ENCODE measurements around the gene TBCA.
"Not testable (repeated sequence)": the region's sequence is repeated elsewhere in the genome, so short reads cannot be mapped to it uniquely, and the experiment has no call there.

The TBCA gene

DNA sequence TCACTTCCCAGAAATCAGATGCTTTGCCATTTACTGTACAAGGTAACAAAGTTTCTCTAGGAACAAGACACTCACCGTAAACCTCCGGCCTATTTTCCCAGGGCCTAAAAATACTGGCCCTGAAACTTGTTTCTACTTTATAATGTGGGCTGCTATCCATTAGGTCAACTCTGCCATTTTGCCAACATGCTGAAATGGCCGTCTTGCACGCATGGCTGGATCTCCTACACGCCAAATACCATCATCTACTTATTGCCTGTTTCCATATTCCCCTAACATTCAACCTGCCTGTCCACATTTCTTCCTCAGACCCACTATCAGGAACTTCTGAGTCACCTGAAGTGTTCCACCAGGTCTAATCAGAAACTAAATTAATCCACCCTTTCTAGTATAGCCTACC is 4.7 kb downstream of the TBCA start:
- DNase-seq = no peak

DNA sequence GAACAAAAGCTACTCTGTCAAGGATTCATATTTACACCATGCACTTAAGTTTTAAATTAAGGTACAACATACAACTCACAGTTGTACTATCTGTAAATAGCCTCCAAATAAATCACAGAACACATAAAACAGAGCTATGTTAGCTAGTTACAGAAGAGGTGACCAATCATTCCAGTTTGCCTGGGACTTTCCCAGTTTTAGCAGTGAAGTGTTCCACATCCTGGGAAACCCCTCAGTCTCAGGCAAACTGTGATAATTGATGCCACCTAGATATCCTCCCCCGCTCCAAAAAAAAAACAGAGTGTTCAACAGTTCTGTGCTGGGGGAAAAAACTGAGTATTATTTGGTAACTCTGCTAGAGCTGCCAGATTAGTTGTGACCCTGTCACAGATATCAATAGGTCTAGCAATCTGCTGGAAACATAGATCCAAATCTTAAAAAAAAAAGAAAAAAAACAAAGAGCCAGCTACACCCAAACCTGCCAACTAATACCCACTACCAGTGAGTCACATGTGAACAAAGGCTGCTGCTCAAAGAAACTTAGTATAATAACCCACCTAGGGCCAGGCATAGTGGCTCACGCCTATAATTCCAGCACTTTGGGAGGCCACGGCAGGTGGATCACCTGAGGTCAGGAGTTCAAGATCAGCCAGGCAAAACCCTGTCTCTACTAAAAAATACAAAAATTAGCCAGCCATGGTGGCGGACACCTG is 5.7 kb downstream of the TBCA start:
- no peak for DNase-seq

DNA sequence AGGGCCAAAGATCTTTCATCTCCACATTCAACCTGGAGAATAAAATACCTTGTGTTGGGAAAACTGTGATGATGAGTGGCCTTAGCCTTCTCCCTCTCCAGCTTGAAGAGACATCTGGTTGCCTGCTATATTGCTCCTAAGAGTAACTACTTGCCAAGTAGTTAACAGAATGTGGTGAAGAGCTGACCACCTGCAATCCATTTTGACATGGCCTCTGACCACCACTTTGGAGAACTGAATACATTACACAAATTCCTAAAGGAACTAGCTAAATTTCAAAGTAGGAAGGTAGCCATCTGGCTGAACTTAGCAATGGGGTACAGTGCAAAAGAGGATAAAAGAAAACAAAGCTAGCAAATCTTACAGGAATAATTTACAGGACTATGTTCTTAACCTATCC is 7.2 kb downstream of the TBCA start:
- no peak for DNase-seq

DNA sequence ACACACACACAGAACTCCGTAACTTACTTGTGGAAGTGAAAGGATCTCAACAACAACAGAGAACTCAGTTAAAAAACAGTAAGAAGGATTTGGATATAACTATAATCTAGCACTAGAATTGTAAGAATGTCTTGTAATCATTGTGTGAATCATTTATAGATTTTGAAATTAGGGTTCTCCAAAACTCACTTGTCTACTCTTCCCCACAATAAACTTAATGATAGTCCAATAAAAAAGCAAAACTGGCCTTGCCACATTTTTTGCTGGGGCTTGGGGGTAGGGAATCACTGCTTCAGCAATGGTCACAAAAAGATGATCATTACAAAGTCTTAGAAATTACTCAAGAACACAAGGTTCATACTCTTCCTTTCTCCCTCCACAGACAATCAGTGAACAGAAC is 8.8 kb downstream of the TBCA start:
- DNase-seq = no peak

DNA sequence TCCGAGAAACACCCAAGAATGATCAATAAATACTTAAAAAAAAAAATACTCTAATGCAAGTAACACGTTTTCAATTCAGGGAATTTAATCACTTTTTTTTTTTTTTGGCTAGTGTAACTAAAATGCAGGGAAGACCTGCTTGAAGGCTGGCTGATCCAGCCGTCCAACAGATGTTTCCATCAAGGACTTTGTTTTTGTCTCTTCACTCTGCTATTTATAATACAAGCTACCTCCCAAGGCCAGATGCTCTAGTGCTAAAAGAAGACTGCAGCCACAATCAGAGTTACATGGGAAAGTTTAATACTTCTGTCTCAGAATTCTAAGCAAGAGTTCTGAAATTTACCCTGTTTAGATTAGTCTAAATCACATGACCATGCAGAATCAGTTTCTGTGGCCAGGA is 14.5 kb downstream of the TBCA start:
- DNase-seq = no peak

DNA sequence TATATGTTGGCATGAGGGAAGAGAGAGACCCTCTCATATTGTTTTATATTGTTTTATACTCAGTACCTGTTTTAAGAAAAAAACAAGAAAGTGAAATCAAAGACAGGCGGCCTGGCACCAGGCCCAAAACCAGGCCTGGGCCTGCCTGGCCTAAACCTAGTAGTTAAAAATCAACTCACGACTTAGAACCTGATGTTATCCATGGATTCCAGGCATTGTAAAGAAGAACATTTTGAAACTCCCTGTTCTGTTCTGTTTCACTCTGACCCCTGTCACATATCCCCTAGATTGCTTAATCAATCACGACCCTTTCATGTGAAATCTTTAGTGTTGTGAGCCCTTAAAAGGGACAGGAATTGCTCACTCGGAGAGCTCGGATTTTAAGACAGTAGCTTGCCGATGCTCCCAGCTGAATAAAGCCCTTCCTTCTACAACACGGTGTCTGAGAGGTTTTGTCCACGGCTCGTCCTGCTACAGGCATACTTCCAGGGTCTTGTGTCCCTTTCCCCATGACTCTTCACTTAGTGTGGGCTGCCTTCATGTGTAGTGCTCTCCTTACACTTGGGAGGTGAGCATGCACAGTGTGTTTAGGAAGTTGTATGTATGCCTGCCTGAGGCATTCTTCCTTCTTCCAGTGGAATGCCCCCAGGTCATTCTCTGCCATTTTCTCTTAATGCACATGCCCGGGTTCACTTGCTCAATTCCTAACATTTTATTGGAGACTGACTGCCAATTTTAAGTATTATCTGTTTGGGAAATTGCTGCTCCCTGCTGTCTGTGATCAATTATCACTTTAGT is 17.8 kb downstream of the TBCA start:
- no peak for DNase-seq

DNA sequence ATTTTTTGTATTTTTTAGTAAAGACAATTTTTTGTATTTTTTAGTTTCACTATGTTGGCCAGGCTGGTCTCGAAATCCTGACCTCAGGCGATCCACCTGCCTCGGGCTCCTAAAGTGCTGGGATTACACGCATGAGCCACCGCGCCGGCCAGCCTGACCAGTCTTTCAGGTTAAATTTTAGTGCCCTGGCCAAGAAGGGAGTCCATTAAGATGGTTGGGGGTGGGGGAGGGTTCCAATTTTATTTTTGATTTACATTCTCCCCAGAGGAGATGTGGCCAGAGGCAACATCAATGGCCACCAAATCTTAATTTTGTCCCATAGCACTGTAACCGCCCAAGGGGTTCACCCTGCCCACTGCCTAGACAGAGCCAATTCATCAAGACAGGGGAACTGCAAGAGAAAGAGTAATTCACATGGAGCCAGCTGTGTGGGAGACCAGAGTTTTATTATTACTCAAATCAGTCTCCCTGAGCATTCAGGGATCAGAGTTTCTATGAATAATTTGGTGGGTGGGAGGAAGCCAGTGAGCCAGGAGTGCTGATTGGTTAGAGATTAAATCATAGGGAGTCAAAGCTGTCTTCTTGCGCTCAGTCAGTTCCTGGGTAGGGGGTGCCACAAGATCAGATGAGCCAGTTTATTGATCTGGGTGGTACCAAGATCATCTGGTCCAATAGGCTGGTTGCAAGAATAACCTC is 24.7 kb downstream of the TBCA start:
- DNase-seq = no peak

DNA sequence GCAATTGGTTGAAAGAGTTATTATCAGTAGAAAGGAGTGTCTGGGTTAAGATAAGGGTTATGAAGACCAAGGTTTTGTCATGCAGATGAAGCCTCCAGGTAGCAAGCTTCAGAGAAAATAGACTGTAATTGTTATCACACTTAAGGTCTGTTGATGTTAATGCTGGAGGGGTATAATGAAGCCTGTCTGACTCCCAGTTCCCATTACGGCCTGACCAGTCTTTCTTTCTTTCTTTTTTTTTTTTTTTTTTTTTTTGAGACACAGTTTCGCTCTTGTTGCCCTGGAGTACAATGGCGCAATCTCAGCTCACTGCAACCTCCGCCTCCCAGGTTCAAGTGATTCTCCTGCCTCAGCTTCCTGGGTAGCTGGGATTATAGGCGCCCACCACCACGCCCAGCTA is 25.2 kb downstream of the TBCA start:
- DNase-seq = not testable (repeated sequence)

DNA sequence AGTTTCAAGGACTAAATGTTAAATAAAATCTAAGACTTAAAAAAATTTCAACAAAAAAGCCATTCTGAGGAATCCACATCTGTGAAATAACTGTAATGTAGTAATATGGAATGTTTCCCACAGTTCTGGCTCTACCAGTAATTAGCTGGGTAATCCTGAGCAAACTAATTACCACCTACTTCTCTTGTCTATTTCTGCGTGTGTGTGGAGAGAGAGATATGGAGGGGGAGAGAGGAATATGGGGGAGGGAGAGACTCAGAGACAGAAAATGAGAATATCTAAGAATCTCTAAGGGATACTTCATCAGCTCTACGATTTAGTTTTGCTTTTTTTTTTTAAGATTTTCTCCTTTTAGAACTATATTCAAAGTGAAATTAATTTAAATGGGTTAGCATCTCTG is 28.0 kb downstream of the TBCA start:
- no peak for DNase-seq

DNA sequence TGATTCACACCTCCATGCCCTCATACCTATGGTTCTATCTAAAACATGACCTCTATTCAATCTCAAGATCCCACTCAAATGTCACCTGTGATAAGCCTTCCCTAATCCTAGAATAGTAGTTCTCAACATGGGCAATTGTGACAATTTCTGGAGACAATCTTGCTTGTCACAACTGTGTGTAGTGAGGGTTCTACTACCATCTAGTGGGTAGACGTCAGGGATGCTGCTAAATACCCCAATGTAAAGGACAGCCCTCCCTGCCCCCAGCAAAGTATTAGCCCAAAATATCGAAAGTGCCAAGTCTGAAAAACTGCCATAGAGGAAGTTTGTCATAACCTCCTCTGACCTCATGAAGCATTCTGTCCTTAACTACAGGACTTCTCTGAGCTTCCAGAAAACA is 32.0 kb downstream of the TBCA start:
- no peak for DNase-seq

DNA sequence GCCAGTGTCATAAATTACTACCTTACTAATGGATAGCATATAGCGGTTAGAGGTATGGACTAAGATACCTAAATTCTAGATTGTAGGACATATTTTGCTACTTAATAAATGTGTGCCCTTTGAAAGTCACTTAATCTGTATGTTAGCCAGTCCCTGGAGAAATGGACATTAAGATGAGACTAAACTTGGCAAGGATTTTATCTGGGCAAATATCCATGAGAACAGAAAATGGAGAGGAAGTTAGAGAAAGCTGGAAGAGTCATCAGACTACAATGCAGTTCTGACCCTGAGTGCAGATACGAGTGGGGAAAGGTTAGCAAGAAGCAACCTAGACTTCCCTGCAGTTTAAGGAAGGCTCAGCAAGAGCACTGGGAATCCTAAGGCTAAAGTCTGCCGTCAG is 33.0 kb downstream of the TBCA start:
- no peak for DNase-seq

DNA sequence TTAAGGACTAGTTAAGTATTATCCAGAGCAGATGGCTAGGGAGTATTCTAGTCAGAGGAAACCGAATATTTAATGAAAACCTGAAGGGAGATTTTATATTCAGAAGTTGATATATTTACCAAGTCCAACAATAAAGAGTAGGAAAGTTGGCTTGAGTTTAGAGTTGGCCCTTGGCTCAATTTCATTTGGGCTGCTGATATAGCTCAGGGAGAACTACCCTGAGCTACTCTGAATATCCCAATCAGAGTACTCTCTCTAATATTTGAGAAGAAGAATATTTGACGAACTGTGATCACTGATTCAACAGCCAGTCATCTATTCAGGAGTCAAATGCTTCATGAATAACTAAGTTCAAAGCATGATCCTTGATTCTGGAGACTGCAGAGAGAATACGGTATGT is 34.5 kb downstream of the TBCA start:
- no peak for DNase-seq

DNA sequence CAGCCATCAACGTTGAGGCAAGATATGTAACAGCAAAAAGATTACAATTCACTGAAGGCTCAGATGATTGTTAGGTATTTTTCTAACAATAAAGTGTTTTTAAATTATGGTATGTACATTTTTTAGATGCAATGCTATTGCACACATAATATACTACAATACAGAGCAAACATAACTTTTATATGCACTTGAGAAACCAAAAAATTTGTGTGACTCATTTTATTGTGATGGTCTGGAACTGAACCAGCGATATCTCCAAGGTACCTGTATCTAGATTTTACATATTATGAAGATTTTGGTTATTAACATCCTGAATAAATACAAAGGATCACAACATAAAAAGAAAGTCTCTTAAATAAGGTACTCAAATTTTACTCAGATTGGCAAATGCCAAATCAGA is 41.3 kb downstream of the TBCA start:
- no peak for DNase-seq

DNA sequence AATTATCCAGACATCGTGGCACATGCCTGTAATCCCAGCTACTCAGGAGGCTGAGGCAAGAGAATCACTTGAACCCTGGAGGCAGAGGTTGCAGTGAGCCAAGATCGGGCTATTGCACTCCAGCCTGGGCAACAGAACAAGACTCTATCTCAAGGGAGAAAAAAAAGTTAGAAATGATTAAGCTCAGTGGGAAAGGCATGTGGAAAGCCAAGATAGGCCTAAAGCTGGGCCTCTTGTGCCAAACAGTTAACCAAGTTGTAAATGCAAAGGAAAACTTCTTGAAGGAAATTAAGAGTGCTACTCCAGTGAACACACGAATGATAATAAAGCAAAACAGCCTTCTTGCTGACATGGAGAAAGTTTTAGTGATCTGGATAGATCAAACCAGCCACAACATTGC is 43.0 kb downstream of the TBCA start:
- no peak for DNase-seq

DNA sequence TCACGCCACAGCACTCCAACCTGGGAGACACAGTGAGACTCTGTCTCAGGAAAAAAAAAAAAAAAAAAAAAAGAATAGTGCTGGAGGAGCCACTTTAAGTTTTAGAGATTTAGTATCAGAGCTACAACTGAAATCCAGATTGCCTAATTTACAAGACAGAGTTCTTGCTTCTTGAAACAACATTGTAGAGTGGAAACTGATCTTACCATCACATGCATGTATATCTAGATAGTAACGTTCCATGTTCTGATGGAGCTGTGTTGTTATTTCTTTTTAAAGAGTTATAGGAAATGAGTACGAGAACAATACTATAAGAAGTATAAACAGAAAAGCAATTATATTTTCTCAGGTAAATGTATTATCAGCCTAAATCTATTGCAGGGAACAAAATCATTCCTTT is 48.9 kb downstream of the TBCA start:
- DNase-seq = no peak

DNA sequence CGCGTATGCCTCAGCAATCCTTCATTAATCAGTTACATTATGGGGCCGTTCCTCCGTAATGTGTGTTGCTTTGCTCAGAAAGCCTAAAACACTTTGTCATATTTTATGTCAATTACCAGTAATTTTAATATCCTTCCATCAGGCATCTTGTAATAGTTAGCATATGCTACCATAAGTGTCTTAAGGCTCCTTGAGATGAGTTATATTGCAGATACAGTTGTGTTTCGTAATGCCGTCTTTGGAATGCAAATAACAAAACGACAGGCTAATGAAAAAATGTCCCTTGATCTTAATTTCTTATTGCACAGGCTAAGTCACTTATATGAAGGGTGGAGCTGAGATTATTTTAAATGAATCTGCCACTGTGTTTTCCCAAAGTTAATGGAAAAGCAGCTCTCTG is 50.5 kb downstream of the TBCA start:
- DNase-seq = no peak

DNA sequence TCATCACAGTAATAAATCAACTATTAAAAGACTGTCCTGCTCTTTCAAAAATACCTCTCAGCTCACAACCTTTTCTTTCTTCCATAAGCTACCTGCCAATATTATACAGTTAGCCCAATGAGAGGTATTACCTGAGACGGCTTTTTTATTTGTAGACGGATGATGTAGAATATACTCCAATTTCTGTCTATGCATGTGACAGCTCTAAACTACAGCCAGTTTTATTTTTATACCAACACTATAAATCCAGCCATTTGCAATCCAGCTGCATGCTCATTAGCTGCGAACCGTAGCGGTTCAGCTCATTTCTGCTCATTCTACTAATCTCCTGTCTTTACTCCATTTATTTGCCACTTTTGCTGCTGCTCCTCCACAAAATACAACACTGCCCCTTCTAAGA is 51.2 kb downstream of the TBCA start:
- no peak for DNase-seq

DNA sequence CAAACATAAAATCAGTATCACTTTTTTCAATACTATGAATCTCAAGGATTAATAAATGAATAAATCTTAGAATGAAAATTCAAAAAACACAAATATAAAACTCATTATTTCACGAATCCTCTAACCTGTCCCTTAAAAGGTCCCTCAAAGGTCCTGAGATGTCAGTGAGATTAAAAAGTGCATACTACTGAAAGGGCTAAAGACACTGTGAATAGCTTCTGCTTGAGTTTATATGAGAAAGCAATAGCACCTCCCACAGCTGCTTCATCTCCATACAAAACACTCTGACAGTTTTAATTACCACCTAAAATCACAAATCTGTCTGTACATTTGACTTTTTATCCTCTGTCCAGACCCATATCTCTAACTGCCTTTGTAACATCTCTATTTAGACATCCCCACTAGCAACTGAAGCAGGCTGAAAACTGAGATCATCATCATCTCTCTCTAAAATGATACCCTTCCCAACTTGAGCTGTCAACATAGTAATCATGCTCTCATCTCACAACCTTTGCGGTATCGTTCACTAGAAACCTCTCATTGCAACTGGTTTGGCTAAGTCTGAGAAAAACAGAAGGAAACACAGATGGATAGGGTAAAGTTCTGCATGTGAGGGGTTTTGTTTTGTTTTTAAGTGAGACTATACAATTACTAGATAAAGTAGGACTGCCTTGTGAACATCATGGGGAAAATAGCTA is 56.3 kb downstream of the TBCA start:
- no peak for DNase-seq

DNA sequence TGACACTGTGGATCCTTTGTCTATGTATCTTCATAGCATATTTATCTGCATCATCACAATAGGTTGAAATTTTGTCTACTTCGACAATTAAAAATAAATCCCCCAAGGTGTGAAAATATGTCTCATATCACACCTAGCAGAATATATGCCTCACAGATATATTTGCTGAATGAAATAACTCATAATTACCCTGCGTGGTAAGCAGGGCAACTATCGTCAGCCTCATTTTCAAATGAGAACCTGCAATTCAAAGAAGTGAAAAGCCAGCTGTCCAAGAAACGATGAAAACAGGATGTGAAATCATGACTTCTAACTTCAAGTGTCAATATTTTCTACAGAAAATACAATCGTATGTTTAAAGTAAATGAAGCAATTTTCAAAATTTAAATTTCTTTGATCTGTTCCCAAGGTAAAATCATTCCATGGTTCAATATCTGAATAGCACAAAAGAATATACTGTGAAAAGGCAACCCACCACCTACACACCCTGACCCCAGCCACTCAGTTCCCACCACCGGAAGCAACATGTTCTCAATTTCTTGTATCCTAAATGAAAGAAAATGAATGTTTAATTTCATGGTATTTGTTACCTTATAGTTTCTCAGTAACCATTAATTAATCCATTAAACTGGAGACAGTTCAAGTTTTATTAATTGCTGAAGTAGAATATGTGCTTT is 57.1 kb downstream of the TBCA start:
- no peak for DNase-seq

DNA sequence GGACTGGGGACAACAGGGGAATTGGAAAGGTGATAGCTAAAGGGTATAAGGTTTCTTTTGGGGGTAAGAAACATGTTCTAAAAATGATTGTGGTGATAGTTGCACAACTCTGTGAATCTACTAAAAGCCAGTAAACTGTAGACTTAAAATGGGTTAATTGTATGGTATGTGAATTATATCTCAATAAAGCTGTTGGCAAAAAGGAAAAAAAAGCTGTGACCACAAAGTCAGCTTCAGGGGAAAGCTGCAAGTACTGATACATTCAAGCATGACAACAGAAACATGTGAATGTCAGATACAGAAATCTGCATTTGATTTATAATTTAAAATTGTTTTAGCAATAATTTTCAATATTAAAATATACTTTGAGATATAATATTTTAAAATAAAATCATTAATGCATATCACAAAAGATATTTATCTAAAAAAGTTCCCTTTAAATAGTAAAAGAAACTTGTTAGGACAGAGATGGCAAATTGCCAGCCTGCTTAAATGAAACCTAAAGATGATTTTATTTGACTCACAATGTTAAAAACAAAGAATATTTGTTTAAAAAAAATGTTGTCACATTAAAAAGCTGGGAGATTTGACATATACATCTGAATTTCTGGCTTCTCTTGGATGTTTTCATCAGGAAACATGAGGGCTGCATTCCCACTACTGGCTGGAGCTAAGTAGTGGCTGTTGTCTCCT is 66.0 kb downstream of the TBCA start:
- no peak for DNase-seq

DNA sequence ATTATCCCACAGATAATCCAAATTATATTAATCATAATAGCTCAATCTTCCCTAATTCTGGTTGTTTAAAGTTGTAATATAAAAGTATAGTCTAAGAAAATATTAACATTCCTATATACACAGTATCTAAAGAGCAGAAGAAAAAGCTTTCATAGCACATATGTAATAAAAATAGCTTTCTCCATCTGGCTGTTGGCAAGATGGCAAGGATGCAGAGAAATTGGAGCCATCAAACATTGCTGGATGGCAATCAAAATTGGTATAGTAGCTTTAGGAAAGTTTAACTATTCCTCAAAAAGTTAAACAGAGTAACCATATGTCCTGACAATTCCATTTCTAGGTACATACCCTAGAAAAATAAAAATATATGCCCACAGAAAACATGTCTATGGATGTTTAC is 66.8 kb downstream of the TBCA start:
- no peak for DNase-seq

DNA sequence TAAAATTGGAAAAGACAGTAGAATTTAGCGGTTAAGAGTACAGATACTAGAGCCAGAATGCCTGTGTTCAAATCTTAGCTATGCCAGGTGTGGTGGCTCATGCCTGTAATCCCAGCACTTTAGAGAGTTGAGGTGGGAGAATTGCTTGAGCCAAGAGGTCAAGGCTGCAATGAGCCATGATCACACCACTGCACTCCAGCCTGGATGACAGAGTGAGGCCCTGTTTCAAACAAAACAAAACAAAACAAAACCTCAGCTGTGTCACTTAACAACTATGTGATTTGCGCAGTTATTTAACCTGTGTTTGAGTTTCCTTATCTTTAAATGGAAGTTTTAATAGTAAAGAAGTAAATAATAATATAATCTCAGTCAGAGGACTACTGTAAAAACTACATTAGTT is 68.3 kb downstream of the TBCA start:
- no peak for DNase-seq

All from activated CD8-positive, alpha-beta memory T cell treated with anti-CD3 and anti-CD28 coated beads for 24 hours (primary cell).